Activated T-helper 9 cell treated with anti-CD3 and anti-CD28 coated beads, Interleukin-2, amount 50 U/mL, for 16 hours (primary cell): Measurements from ENCODE around the gene PLEKHA5.
"Not testable (repeated sequence)": the region's sequence is repeated elsewhere in the genome, so short reads cannot be mapped to it uniquely, and the experiment has no call there.

Experiments used
- DNase-seq: peaks from one replicate; pipeline ENCODE4 v3.0.0-alpha.2; 2020; ENCODE audit warnings: low read depth

PLEKHA5 gene

DNA sequence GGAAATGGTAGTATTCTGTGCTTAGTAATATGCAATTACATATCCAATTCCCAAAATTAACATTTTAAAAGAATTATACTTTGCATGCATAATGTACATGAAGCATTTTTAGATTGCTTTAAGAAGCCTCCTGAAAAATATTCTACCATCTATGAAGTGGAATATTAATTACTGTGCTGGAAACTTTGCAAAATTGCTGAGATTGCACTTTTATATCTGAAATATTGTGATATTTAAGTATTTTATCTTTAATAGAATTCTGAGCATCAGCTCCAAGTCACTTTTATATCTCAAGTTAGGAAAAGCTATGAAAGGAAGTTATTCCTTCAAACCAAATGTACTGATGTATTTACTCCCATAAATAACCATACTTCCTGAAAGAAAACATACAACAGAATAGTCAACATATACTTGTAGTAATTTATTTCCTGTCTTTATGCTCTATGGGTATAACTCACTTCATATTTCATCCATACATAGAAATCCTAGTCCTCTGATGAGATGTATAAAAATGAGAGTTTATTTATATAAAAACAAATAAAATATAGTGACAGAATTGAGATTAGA lies 152.7 kb downstream of the PLEKHA5 start:
- no peak for DNase-seq

GRCh38 chr12:19284658-19285057 lies 155.1 kb downstream of the PLEKHA5 start:
- DNase-seq: no peak

DNA sequence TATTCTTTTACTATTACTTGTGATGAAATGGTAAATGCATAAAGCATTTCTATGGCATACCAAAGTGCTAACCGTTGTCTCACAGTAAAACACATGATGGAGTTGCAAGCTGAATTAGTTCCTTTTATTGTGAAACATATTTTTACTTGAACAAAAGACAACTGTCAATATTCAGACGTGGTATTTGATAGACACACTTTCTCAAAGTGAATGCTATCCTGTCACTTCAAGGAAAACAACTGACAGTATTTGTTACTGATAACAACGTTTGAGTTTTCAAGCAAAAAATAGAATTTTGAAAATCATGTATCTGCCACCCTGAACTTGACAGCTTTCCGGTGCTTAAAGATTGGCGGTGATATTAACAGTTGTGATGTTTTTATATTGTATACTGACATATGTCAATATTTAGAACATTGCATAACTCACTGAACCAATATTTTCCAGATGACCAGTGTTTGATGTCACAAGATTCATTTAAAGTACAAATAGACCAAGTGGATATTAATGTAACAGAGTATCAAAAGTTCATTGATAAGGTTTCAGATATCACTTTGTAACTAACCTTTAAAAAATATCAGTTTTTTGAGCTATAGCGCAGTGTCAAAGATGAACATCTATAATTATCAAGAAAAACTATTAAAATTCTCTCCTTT lies 156.4 kb downstream of the PLEKHA5 start:
- no peak for DNase-seq

DNA sequence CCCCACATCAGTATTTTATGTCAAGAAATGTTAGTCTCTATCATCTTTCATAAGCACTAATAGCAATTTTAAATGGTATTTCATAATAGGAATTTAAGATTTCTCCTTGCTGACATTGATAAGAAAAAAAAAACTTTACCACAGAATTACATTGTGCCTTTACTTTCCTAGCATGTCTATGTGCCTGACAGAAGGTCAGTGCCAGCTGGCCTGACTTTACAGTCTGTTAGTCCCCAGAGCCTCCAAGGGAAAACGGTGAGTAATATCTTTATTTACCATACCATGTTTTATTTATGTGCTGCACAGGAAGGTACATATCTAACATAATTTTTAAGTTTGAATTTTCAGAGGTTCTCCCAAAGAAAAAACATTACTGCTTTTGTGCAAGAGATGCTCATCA lies 157.8 kb downstream of the PLEKHA5 start:
- no peak for DNase-seq

GRCh38 chr12:19288161-19288560 lies 158.6 kb downstream of the PLEKHA5 start:
- no peak for DNase-seq

- no peak for DNase-seq
These were observed 159.2 kb downstream of the PLEKHA5 start for GRCh38 chr12:19288603-19289244.

GRCh38 chr12:19298836-19299605 lies 169.5 kb downstream of the PLEKHA5 start:
- DNase-seq: no peak

- no peak for DNase-seq
These were observed 170.2 kb downstream of the PLEKHA5 start for GRCh38 chr12:19299765-19300164.

GRCh38 chr12:19301223-19301622 lies 171.7 kb downstream of the PLEKHA5 start:
- no peak for DNase-seq

GRCh38 chr12:19301688-19302087 lies 172.2 kb downstream of the PLEKHA5 start:
- no peak for DNase-seq

DNA sequence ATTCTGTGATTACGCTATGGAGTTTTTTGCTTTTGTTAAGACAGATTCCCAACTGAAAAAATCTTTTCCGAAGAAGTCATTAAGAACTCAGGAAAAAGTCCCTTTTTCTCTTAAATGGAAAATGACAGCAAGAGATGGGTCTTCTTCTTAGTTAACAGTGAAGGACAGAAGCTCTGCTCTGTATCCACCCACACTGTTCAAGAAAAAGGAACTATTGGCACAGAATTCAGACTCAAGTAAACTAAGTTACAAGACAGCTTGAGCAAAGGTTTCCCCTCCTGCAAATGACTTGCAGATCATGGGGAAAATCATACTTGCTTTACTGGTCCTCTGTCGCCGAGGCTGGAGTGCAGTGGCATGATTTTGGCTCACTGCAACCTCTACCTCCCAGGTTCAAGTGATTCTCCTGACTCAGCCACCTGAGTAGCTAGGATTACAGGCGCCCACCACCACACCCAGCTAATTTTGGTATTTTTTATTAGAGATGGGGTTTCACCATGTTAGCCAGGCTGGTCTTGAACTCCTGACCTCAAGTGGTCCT lies 172.6 kb downstream of the PLEKHA5 start:
- no peak for DNase-seq

DNA sequence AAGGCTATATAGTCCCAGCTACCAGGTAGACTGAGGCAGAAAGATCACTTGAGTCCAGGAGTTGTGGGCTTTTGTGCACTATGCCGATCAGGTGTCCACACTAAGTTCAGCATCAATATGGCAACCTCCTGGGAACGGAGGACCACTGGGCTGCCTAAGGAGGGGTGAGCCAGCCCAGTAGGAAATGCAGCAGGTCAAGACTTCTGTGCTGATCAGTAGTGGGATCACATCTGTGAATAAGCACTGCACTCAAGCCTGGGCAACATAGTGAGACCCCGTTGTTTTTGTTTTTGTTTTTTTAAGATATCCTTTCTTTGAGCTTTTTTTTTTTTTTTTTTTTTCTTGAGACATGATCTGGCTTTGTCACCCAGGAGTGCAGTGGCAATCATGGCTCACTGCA lies 174.0 kb downstream of the PLEKHA5 start:
- DNase-seq: no peak

DNA sequence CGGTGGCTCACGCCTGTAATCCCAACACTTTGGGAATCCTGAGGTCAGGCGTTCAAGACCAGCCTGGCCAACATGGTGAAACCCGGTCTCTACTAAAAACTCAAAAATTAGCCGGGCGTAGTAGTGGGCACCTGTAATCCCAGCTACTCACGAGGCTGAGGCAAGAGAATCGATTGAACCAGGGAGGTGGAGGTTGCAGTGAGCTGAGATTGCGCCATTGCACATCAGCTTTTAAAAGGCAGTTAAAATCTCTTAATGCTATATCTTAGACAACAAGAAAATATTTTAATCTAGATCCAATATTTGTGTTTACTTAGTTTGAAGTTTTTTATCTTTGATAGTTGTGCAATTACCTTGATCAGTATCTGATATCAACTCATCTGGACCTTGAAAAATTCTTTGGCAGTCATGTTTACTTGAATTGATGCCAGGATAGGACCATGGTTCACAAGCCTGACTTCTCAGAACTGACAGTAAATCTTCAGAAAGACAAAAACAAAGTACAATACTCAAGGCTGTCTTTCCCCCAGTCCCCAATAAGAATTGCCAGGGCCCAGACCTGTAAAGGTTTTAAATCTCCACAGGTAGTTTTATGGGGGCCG lies 174.7 kb downstream of the PLEKHA5 start:
- DNase-seq: no peak

DNA sequence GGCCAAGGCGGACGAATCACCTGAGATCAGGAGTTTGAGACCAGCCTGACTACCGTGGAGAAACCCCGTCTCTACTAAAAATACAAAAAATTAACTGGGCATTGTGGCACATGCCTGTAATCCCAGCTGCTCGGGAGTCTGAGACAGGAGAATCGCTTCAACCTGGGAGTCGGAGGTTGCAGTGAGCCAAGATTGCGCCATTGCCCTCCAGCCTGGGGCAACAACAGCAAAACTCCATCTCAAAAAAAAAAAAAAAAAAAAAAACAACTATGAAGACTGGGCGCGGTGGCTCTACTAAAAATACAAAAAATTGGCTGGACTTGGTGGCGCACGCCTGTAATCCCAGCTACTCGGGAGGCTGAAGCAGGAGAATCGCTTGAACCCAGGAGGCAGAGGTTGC lies 176.1 kb downstream of the PLEKHA5 start:
- not testable (repeated sequence) for DNase-seq

- no peak for DNase-seq
These were observed 176.8 kb downstream of the PLEKHA5 start for GRCh38 chr12:19306366-19306765.

- no peak for DNase-seq
These were observed 177.9 kb downstream of the PLEKHA5 start for GRCh38 chr12:19307451-19307850.

GRCh38 chr12:19311165-19311564 lies 181.6 kb downstream of the PLEKHA5 start:
- DNase-seq: no peak

- DNase-seq: no peak
These were observed 183.1 kb downstream of the PLEKHA5 start for GRCh38 chr12:19312637-19313036.

DNA sequence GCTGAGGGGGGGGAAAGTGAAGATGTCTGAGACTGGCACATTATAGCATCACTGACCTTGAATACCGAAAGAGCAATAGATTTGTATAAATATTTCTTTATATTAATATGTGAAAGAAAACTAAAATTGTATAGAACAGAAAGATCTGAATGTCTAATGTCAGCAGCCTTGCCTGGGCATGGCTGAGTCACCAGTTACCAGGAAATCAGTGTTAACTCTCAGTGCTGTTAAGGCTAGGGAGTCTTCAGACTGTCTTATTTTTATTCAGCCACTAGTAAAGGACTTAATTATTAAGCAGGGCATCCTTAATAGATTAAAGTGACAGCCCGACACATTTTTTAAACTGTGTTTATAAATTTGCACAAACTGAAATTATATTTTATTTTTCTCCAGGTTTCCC lies 186.9 kb downstream of the PLEKHA5 start:
- DNase-seq: no peak

DNA sequence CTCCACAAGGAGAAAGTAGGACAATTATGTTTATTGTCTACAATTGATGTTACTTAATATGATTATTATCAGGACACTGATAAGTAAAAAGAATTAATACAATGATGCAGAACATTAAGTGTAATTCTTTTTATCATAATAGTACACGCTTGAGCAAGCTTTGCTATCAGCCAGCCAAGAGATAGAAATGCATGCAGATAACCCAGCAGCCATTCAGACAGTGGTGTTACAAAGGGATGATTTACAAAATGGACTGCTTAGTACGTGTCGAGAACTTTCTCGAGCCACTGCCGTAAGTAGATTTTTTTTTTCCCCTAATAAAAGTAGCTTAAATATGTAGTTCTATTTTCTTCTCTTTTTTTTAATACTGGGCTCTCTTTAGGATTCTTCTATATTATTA lies 192.8 kb downstream of the PLEKHA5 start:
- DNase-seq: no peak

- DNase-seq: no peak
These were observed 194.3 kb downstream of the PLEKHA5 start for GRCh38 chr12:19323805-19324204.

GRCh38 chr12:19326102-19326501 lies 196.6 kb downstream of the PLEKHA5 start:
- DNase-seq: no peak
